ENCODE data around the gene C10orf95. TPM values are rescaled to one million over a fixed set of nuclear protein-coding genes. Genes with fewer than 3 reads are reported as not detected.

C10orf95 gene
- total and polyA plus RNA-seq, 10 of the 15 experiments (the other 5 are each of a cell fraction or from before 2014, with no cell fraction given): 0.06 to 1.1 (median 0.31) TPM

DNA sequence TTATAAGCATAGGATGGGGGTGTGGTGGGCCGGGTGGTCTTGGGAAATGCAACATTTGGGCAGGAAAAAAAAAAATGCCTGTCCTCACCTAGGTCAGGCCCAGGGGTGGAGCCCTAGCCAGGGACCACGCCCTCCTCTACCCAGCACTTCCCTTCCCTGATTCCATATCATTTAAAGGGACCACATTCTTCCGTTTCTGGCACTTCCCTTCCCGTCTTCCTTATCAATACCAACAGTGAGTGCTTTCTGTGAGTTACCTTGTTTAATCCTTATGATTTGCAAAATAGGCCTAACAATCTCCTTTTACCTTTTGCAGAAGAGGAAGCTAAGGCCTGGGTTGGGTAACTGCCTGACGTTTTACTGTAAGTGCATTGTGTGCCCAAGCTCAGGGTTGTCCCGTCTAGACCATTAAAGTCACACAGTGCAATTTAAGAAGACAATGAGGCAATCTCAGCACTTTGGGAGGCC lies 16.7 kb upstream of the C10orf95 start (continued):
- TF ChIP-seq, protein P1, sequence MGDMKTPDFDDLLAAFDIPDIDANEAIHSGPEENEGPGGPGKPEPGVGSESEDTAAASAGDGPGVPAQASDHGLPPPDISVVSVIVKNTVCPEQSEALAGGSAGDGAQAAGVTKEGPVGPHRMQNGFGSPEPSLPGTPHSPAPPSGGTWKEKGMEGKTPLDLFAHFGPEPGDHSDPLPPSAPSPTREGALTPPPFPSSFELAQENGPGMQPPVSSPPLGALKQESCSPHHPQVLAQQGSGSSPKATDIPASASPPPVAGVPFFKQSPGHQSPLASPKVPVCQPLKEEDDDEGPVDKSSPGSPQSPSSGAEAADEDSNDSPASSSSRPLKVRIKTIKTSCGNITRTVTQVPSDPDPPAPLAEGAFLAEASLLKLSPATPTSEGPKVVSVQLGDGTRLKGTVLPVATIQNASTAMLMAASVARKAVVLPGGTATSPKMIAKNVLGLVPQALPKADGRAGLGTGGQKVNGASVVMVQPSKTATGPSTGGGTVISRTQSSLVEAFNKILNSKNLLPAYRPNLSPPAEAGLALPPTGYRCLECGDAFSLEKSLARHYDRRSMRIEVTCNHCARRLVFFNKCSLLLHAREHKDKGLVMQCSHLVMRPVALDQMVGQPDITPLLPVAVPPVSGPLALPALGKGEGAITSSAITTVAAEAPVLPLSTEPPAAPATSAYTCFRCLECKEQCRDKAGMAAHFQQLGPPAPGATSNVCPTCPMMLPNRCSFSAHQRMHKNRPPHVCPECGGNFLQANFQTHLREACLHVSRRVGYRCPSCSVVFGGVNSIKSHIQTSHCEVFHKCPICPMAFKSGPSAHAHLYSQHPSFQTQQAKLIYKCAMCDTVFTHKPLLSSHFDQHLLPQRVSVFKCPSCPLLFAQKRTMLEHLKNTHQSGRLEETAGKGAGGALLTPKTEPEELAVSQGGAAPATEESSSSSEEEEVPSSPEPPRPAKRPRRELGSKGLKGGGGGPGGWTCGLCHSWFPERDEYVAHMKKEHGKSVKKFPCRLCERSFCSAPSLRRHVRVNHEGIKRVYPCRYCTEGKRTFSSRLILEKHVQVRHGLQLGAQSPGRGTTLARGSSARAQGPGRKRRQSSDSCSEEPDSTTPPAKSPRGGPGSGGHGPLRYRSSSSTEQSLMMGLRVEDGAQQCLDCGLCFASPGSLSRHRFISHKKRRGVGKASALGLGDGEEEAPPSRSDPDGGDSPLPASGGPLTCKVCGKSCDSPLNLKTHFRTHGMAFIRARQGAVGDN (IDR thresholded peaks at IDR 0.05): no peak
- no peak for TF ChIP-seq ZNF217 (IDR thresholded peaks at IDR 0.05)
- TF ChIP-seq, protein P2, sequence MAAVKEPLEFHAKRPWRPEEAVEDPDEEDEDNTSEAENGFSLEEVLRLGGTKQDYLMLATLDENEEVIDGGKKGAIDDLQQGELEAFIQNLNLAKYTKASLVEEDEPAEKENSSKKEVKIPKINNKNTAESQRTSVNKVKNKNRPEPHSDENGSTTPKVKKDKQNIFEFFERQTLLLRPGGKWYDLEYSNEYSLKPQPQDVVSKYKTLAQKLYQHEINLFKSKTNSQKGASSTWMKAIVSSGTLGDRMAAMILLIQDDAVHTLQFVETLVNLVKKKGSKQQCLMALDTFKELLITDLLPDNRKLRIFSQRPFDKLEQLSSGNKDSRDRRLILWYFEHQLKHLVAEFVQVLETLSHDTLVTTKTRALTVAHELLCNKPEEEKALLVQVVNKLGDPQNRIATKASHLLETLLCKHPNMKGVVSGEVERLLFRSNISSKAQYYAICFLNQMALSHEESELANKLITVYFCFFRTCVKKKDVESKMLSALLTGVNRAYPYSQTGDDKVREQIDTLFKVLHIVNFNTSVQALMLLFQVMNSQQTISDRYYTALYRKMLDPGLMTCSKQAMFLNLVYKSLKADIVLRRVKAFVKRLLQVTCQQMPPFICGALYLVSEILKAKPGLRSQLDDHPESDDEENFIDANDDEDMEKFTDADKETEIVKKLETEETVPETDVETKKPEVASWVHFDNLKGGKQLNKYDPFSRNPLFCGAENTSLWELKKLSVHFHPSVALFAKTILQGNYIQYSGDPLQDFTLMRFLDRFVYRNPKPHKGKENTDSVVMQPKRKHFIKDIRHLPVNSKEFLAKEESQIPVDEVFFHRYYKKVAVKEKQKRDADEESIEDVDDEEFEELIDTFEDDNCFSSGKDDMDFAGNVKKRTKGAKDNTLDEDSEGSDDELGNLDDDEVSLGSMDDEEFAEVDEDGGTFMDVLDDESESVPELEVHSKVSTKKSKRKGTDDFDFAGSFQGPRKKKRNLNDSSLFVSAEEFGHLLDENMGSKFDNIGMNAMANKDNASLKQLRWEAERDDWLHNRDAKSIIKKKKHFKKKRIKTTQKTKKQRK (IDR thresholded peaks at IDR 0.05; ENCODE audit: low read depth, low read length): no peak

DNA sequence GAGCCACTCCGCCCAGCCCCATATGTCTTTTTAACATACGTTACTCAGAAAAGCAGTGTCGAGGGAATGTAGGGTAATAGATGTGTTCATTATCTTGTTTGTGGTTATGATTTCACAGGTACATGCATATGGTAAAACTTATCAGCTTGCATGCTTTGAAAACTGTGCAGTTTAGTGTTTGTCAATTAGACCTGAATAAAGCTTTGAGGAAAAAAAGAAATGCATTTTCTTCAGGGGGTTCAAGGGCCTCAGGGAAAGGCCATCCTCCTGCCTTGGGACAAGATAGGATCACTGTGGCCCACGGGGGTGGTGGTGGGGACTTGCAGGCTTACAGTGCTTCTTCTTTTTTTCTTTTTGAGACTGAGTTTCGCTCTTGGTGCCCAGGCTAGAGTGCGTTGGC lies 16.0 kb upstream of the C10orf95 start:
- ChIA-PET CTCF (interaction anchor here (3.1 kb wide), 1 partner anchor 12 kb away, joined by 12 read pairs; no protein-coding TSS in a partner anchor), SMC1A (ENCODE audit: uncharacterized antibody, unreplicated experiment) (interaction anchor here (0.9 kb wide), 1 partner anchor 15 kb away, joined by 3 read pairs; no protein-coding TSS in a partner anchor), RAD21 (ENCODE audit: unreplicated experiment) (no interaction called here), POLR2A (no interaction called here)
- Histone ChIP-seq H3K79me2 (ENCODE audit: control insufficient read depth, insufficient read depth, low read length) (no peaks in the 10 kb centered on the region), H3K9ac (ENCODE audit: control insufficient read depth, insufficient read depth, low read length) (no peak overlapping the region), H3K9me3 (replicated peaks; ENCODE audit: control insufficient read depth, insufficient read depth, low read length) (no peaks in the 10 kb centered on the region), H3K27me3 (replicated peaks in 1 of 2; ENCODE audit: control insufficient read depth in 2 of 2, insufficient read depth in 2 of 2, low read length in 1 of 2) (no peaks in the 10 kb centered on the region), H3K4me3 (no peak overlapping the region), H3K4me2 (ENCODE audit: control insufficient read depth, insufficient read depth) (no peak overlapping the region), H2AFZ (ENCODE audit: control insufficient read depth, low read depth, low read length) (no peak overlapping the region), H3K36me3 (ENCODE audit: control insufficient read depth in 2 of 2, insufficient read depth in 2 of 2, low read length in 1 of 2) (no peaks in the 10 kb centered on the region), H4K20me1 (ENCODE audit: control insufficient read depth, insufficient read depth) (no peaks in the 10 kb centered on the region), H3K4me1 (ENCODE audit: control insufficient read depth, insufficient read depth, low read length) (peaks cover 4% of the 10 kb centered on the region; the same call in 1 of the 2 replicates), H3K27ac (ENCODE audit: control insufficient read depth, insufficient read depth) (no peak overlapping the region)
- no peak for FAIRE-seq
- TF ChIP-seq, protein P3, sequence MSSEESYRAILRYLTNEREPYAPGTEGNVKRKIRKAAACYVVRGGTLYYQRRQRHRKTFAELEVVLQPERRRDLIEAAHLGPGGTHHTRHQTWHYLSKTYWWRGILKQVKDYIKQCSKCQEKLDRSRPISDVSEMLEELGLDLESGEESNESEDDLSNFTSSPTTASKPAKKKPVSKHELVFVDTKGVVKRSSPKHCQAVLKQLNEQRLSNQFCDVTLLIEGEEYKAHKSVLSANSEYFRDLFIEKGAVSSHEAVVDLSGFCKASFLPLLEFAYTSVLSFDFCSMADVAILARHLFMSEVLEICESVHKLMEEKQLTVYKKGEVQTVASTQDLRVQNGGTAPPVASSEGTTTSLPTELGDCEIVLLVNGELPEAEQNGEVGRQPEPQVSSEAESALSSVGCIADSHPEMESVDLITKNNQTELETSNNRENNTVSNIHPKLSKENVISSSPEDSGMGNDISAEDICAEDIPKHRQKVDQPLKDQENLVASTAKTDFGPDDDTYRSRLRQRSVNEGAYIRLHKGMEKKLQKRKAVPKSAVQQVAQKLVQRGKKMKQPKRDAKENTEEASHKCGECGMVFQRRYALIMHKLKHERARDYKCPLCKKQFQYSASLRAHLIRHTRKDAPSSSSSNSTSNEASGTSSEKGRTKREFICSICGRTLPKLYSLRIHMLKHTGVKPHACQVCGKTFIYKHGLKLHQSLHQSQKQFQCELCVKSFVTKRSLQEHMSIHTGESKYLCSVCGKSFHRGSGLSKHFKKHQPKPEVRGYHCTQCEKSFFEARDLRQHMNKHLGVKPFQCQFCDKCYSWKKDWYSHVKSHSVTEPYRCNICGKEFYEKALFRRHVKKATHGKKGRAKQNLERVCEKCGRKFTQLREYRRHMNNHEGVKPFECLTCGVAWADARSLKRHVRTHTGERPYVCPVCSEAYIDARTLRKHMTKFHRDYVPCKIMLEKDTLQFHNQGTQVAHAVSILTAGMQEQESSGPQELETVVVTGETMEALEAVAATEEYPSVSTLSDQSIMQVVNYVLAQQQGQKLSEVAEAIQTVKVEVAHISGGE (CRISPR knock-in tag; IDR thresholded peaks at IDR 0.05): no peak
- no peak for TF ChIP-seq EED (IDR thresholded peaks at IDR 0.05; ENCODE audit: low read depth)
- TF ChIP-seq SRF (IDR thresholded peaks at IDR 0.05; ENCODE audit: low read depth in 2 of 2, low read length in 2 of 2): no peak
- no peak for TF ChIP-seq FOXK2 (IDR thresholded peaks at IDR 0.05)
- TF ChIP-seq RUNX3 (IDR thresholded peaks at IDR 0.05; ENCODE audit: low read length): no peak
- TF ChIP-seq MTA3 (IDR thresholded peaks at IDR 0.05; ENCODE audit: borderline replicate concordance, low read length): no peak
- no peak for TF ChIP-seq STAT1 (conservative IDR thresholded peaks at IDR 0.05)
- TF ChIP-seq DPF2 (IDR thresholded peaks at IDR 0.05): no peak
- no peak for TF ChIP-seq NR2C2 (IDR thresholded peaks at IDR 0.05; ENCODE audit: borderline replicate concordance, control insufficient read depth, insufficient read length, low read depth)
- TF ChIP-seq SIX5 (IDR thresholded peaks at IDR 0.05; ENCODE audit: low read depth, low read length, severe bottlenecking): no peak
- 57% methylated on average over 6 of the region's 6 CpGs for WGBS (ENCODE audit: insufficient coverage, insufficient replicate concordance, low lambda C conversion rate, missing lambda C conversion rate)
- no TSS peak for BruUV-seq (replicated peaks)
- no peak for ATAC-seq
- intact Hi-C loops (cut with micrococcal nuclease; ENCODE audit: unreplicated experiment): no loop called here
- no peak for DNase-seq (ENCODE audit: low read depth, low spot score)
- in situ Hi-C loops (cut with MboI): no loop called here
